Left ventricle myocardium inferior (tissue), 1 donor: Measurements from ENCODE around the gene CDKN1A. TPM values are rescaled to one million over a fixed set of nuclear protein-coding genes. Genes with fewer than 3 reads are reported as not detected.

Experiments
- DNase-seq: peaks from one replicate; pipeline ENCODE4 v3.0.0-alpha.2; 2020
- H3K27ac ChIP-seq: fragments of 200-600 bp; replicated peaks from 2 replicates; pipeline ENCODE4 v1.8.0; 2021
- H3K27me3 ChIP-seq: fragments of 200-600 bp; 2 replicates; pipeline ENCODE4 v1.8.0; 2021; ENCODE audit warnings: low read depth
- H3K36me3 ChIP-seq: fragments of 200-600 bp; 2 replicates; pipeline ENCODE4 v1.8.0; 2021
- H3K4me1 ChIP-seq: fragments of 200-600 bp; 2 replicates; pipeline ENCODE4 v1.8.0; 2021
- H3K4me3 ChIP-seq: fragments of 200-600 bp; 2 replicates; pipeline ENCODE4 v1.8.0; 2021; ENCODE audit warnings: mild to moderate bottlenecking, moderate library complexity
- H3K9me3 ChIP-seq: fragments of 200-600 bp; replicated peaks from 2 replicates; pipeline ENCODE4 v1.8.0; 2021
- intact Hi-C: fragments of 100-400 bp; cut with micrococcal nuclease; formaldehyde crosslinking; loops from one replicate; pipeline ENCODE4 v1.11.0; 2022
- total RNA-seq: library from RNA; stranded (reverse); fragmentation: NEBNext Ultra II Directional; extraction: Animal tissue kit (Norgen Biotek cat#: 25700); gene quantifications from one replicate; pipeline ENCODE4 v1.2.1, GENCODE V29; 2021
- TF ChIP-seq, protein P1 (sequence below): fragments of 200-600 bp; IDR thresholded peaks from 2 replicates; pipeline ENCODE4 v1.8.0; 2021; ENCODE audit warnings: antibody characterized with exemption, mild to moderate bottlenecking, borderline replicate concordance
- donor health status: DM: no; HTN: yes; CAD: no; lungs with severe emphysema.

CDKN1A gene
- total RNA-seq, 1 donor from 2014 or later: 67.2 TPM

DNA sequence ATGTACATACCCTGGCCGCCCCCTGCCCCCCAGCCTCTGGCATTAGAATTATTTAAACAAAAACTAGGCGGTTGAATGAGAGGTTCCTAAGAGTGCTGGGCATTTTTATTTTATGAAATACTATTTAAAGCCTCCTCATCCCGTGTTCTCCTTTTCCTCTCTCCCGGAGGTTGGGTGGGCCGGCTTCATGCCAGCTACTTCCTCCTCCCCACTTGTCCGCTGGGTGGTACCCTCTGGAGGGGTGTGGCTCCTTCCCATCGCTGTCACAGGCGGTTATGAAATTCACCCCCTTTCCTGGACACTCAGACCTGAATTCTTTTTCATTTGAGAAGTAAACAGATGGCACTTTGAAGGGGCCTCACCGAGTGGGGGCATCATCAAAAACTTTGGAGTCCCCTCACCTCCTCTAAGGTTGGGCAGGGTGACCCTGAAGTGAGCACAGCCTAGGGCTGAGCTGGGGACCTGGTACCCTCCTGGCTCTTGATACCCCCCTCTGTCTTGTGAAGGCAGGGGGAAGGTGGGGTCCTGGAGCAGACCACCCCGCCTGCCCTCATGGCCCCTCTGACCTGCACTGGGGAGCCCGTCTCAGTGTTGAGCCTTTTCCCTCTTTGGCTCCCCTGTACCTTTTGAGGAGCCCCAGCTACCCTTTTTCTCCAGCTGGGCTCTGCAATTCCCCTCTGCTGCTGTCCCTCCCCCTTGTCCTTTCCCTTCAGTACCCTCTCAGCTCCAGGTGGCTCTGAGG is 7.6 kb downstream of the CDKN1A start:
- H3K27ac ChIP-seq: peak overlapping the region; percentile 32
- peak; percentile 47 for DNase-seq
- TF ChIP-seq, protein P1, sequence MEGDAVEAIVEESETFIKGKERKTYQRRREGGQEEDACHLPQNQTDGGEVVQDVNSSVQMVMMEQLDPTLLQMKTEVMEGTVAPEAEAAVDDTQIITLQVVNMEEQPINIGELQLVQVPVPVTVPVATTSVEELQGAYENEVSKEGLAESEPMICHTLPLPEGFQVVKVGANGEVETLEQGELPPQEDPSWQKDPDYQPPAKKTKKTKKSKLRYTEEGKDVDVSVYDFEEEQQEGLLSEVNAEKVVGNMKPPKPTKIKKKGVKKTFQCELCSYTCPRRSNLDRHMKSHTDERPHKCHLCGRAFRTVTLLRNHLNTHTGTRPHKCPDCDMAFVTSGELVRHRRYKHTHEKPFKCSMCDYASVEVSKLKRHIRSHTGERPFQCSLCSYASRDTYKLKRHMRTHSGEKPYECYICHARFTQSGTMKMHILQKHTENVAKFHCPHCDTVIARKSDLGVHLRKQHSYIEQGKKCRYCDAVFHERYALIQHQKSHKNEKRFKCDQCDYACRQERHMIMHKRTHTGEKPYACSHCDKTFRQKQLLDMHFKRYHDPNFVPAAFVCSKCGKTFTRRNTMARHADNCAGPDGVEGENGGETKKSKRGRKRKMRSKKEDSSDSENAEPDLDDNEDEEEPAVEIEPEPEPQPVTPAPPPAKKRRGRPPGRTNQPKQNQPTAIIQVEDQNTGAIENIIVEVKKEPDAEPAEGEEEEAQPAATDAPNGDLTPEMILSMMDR: no peak
- no peaks in the 10 kb centered on the region for H3K9me3 ChIP-seq
- peaks cover 55% of the 10 kb centered on the region for H3K36me3 ChIP-seq
- no peak overlapping the region for H3K4me3 ChIP-seq
- intact Hi-C loops: loop anchor here (10.0 kb wide), 1 partner anchor 69 kb away; no protein-coding TSS in a partner anchor
- peaks cover 49% of the 10 kb centered on the region for H3K4me1 ChIP-seq
- no peaks in the 10 kb centered on the region for H3K27me3 ChIP-seq

DNA sequence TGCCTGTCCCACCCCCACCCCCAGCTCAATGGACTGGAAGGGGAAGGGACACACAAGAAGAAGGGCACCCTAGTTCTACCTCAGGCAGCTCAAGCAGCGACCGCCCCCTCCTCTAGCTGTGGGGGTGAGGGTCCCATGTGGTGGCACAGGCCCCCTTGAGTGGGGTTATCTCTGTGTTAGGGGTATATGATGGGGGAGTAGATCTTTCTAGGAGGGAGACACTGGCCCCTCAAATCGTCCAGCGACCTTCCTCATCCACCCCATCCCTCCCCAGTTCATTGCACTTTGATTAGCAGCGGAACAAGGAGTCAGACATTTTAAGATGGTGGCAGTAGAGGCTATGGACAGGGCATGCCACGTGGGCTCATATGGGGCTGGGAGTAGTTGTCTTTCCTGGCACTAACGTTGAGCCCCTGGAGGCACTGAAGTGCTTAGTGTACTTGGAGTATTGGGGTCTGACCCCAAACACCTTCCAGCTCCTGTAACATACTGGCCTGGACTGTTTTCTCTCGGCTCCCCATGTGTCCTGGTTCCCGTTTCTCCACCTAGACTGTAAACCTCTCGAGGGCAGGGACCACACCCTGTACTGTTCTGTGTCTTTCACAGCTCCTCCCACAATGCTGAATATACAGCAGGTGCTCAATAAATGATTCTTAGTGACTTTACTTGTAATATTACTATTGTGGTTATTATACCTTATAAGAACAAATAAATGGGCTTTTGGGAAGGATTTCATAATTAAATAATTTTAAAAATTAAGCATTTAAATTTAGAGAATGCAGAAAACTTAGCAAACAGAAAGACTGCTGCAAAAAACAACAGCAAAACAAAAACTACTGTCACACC is 8.4 kb downstream of the CDKN1A start:
- DNase-seq: no peak
- Histone ChIP-seq H3K4me3 (no peak overlapping the region), H3K27ac (peak overlapping the region; percentile 32), H3K4me1 (peaks cover 45% of the 10 kb centered on the region), H3K36me3 (peaks cover 55% of the 10 kb centered on the region), H3K27me3 (no peaks in the 10 kb centered on the region), H3K9me3 (no peaks in the 10 kb centered on the region)
- TF ChIP-seq, protein P1: no peak
- intact Hi-C loops: loop anchor here (10.0 kb wide), 1 partner anchor 68 kb away; no protein-coding TSS in a partner anchor

DNA sequence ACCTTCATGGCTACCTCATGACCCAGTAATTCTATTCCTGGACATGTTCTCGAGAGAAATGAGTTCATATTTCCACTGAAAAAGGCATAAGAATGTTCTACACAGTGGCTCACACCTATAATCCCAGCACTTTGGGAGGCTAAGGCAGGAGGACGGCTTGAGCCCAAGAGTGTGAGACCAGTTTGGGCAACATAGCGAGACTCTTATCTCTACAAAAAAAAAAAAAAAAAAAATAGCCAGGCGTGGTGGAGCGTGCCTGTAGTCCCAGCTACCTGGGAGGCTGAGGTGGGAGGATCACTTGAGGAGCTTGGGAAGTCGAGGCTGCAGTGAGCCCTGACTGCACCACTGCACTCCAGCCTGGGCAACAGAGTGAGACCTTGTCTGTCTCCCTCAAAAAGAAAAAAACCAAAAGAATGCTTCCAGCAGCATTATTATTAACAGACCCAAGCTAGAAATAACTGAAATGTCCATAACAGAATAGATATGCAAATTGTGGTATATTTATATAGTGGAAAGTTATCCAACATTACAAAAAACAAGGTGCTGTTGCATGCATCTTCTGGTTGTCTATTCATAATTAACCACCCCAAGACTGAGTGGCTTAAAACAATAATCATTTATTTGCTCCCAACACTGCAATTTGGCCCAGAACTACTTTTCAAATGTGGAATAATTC is 9.7 kb downstream of the CDKN1A start:
- Histone ChIP-seq H3K27me3 (no peaks in the 10 kb centered on the region), H3K9me3 (no peaks in the 10 kb centered on the region), H3K4me3 (no peak overlapping the region), H3K27ac (no peak overlapping the region), H3K36me3 (peaks cover 48% of the 10 kb centered on the region), H3K4me1 (peaks cover 45% of the 10 kb centered on the region)
- intact Hi-C loops: loop anchor here (10.0 kb wide), 1 partner anchor 67 kb away; no protein-coding TSS in a partner anchor
- TF ChIP-seq, protein P1: no peak
- no peak for DNase-seq

DNA sequence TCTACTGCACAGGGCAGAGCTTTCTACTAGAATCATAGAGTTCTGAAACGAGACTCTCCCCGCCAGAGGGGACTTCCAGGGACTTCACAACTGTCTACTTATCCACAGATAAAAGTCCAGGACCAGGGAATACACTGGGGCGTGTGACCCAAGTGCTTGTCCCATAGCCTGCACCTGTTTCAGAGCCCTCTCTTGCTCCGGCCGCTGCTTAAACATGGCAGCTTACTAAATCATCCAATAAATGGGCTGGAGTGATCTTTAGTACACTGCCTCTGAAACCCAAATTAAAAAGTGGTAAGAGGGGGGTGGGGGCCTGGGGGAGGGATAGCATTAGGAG is 10.2 kb downstream of the CDKN1A start:
- H3K27ac ChIP-seq: no peak overlapping the region
- no peaks in the 10 kb centered on the region for H3K27me3 ChIP-seq
- no peak overlapping the region for H3K4me3 ChIP-seq
- intact Hi-C loops: loop anchor here (10.0 kb wide), 1 partner anchor 66 kb away; no protein-coding TSS in a partner anchor
- peaks cover 43% of the 10 kb centered on the region for H3K36me3 ChIP-seq
- peaks cover 45% of the 10 kb centered on the region for H3K4me1 ChIP-seq
- TF ChIP-seq, protein P1: no peak
- no peaks in the 10 kb centered on the region for H3K9me3 ChIP-seq
- no peak for DNase-seq

DNA sequence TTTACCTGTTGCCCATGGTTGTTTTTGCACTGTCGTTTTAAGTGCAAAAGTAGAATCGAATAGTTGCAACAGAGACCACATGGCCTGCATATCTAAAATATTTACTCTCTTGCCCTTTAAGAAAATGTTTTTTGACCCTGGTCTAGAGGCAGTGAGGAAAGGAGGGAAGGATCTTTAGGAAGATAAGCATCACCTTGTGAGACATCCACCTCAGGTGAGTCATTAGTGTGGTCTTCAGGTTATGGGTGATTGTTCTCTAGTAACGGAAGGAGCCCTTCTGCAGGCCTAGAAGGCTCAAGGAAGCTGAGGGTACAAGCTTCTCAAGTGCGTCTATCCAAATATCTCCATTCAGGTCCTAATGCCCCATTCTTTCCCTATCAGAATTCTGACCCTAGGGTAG is 12.5 kb downstream of the CDKN1A start:
- TF ChIP-seq, protein P1: no peak
- intact Hi-C loops: no loop called here
- DNase-seq: no peak
- Histone ChIP-seq H3K4me3 (no peak overlapping the region), H3K4me1 (peaks cover 27% of the 10 kb centered on the region), H3K36me3 (peaks cover 20% of the 10 kb centered on the region), H3K27me3 (no peaks in the 10 kb centered on the region), H3K27ac (no peak overlapping the region), H3K9me3 (no peaks in the 10 kb centered on the region)
